NK-92 (cell line): ENCODE measurements around the gene CCDC157.

Experiments
- DNase-seq: peaks from one replicate; lab custom pipeline; 2025; ENCODE audit not compliant: unreplicated experiment; lab: John Stamatoyannopoulos, UW

Gene CCDC157

GRCh38 chr22:30356449-30357235, at the start of gene CCDC157, which contains the start of gene SF3A1:
Gene CCDC157 (plus strand): TSS chr22:30357007. CDS start chr22:30366001, 8,994 bp downstream.
Gene SF3A1 (minus strand): TSS chr22:30356894. CDS start chr22:30356792, 102 bp downstream.
- DNase-seq = no peak

- DNase-seq = no peak
These were observed 49.7 kb upstream of the CCDC157 start for GRCh38 chr22:30307041-30307574.

DNA sequence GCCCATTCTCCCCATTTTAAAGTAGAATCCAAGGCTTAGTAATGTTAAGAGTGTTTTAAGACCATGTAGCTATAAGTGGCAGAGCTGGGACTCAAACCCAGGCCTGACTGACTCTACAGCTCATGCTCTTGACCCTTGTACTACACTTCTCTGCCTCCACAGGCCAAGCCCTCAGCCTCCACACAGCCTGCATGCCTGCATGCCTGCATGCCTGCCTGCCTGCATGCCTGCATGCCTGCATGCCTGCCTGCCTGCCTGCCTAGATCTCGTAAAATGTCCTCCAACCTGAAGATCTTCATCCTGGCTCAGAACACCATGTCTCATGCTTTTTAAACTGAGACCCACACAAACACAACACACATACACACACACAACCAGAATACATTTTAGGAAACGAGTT, 48.7 kb upstream of the CCDC157 start:
- DNase-seq = no peak

DNA sequence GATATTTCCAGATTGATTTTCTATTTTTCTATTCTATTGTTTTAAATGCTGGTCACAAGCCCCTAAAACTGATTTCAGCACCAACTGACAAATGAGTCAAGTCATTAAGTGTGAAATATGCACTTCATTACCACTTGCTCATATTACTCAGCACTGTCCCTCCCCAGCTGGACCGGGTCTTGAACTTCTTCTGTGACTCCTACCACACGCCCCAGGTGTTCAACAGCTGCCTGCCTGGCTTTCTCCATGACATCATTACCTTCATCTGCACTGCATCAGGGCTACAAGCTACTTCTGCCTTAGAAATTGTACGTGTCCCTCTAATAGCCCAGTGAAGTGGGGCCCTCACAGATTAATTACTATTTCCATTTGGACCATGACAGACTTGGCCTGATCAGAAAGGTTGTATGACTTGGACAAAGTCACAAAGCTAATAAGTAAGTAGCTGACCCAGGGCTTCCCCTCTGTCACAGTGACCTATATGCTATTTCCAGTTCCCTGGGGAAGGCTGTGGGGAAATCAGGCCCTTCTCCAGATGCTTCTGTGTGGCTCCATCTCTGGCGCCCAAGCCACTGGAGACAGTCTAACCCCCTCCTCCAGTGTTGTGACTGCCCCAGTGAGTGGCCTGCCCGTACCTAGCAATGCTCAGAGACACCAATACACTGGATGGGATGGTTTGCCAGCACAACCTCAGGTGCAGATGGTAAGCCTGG, 48.1 kb upstream of the CCDC157 start:
- DNase-seq = no peak

DNA sequence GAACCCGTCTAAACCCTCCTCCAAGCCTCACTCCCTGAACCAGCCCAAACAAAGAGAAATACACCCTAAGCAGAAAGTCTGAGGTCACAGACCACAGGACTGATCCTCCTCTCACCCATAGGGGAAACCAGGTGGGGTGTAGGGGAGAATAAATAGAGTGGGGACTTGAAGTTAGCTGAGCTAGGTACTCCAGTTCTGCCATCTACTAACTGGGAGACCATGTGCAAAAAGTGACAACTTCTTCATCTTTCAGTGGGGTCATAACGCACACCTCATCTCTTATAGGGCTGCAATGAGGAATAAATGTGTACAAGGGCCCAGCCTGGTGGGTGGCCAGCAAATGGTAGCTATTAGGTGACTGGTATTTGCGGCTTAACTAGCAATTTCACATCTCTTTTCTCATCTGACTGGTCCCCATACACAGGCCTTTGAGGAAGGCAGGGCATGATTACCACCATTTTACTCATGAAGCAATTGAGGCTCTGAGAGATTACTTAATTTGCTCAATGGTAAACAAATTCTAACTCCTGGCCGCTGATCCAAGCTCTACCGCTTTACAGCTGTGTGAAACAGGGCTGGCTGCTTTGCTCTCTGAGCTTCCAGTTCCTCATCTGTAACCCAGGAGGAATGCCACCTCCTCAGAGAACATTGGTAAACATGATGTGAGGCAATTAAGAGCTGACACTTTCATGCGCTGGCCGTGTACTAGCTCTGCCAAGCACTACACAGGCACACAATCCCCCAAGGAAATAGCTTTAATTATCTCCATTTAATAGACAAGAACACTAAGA, 46.7 kb upstream of the CCDC157 start:
- DNase-seq = no peak

- DNase-seq = no peak
These were observed 45.7 kb upstream of the CCDC157 start for GRCh38 chr22:30310881-30311771.

DNA sequence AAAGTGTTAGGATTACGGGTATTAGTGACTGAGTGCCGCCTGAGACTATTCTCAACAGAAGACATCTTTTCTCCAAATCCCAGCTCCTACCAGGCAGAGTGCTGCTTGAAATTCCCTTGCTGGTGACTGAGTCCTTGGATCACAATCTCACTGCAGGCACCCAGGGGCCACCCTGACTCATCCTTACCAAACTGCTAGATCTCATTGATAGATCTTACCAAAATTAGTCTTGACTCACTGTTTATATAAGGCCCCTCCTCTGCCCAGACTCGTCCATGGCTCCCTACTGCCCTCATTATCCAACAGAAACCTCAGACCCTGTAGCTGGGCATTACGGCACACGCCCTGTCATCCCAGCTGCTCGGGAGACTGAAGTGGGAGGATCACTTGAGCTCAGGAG, 44.8 kb upstream of the CCDC157 start:
- DNase-seq = no peak

DNA sequence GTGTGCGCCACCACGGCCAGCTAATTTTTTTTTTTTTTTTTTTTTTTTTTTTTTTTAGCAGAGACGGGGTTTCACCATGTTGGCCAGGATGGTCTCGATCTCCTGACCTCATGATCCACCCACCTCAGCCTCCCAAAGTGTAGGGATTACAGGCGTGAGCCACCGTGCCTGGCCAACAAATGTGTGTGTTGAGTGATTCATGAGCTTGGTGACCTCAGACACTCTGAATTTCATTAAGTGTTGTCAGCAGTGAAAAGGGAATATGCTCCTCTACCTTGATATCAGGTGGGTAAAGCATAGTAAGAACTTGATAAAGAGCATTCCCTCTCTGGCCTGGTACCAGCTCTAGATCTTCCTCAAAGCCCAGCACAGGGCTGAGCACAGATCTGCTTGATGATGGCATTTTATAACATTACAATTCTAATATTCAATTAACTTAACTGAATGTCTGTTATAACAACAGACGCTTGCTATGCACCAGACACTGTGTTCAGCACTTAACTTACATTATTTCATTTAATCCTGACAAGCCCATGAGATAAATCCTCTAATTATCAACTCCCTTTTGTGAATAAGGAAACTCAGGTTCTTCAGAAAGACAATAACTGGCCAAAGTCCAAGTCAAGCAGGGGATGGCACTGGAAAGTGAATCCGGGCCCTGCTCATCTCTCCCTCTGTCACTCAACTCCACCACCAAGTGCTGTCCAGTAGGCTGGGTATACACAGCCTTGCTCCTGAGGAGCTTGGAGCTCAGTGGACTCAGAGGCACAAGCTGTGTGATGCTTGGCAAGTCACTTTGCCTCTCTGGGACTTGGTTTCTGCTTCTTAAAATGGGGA, 43.1 kb upstream of the CCDC157 start:
- no peak for DNase-seq

DNA sequence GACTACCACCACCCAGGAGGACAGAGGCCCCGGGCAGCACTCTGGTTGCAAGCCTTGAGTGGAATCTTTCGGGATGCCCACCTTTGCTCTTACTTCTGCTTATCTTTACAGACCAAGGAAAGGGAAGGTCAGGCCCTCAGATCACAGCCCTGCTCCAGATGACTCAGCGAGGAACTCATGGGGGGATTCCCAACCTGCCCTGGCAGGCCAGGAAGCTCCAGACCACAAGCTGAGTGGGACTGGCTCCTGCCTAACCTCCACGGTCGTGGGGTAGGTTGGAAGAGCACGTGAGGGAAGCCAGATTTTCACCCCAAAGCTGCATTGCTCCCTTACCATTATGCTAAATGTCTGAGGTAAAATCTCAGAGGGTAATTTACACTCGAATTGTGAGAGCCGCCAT, 41.9 kb upstream of the CCDC157 start:
- DNase-seq = no peak

GRCh38 chr22:30315962-30316576, 40.7 kb upstream of the CCDC157 start:
- DNase-seq = no peak

GRCh38 chr22:30317778-30318177, 39.0 kb upstream of the CCDC157 start:
- DNase-seq = no peak

GRCh38 chr22:30318799-30319419, 37.9 kb upstream of the CCDC157 start:
- DNase-seq = no peak

- no peak for DNase-seq
These were observed 36.7 kb upstream of the CCDC157 start for GRCh38 chr22:30320021-30320556.

DNA sequence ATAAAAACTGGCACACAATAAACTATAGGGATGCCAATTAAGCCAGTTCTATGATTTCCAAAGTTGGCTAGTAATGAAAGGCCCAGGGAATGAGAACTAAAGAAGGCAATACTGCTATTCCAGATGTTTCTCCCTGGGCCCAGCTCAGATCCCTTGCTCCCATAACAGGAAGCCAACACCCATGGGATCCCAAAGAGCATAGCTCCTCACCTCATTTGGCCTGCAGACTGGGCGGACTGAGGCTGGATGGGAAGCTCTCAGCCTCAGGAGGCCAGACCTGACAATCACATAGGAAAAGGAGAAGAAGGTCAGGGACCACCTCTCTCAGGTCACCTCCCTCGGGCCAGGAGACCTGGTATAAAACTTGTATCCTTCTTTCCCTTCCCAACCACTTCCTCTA, 35.3 kb upstream of the CCDC157 start:
- DNase-seq = no peak

DNA sequence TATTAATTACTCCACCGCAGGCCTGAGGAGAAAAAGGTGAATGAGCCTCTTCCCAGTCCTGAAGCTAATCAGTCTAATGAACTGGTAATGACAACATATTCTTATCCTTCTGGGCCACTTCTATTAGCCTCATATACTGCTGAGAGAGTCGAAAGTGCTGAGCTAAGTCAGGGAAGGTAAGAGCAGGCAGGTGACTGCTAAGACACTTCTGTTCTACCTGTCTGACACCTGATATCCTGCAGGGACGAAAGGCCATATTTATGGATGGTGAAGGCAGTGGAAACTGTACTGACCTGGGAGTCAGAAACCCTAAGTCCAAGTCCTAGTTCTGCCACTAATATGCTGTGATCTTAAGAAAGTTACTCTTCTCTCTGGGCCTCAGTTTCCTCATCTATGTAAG, 33.6 kb upstream of the CCDC157 start:
- no peak for DNase-seq

DNA sequence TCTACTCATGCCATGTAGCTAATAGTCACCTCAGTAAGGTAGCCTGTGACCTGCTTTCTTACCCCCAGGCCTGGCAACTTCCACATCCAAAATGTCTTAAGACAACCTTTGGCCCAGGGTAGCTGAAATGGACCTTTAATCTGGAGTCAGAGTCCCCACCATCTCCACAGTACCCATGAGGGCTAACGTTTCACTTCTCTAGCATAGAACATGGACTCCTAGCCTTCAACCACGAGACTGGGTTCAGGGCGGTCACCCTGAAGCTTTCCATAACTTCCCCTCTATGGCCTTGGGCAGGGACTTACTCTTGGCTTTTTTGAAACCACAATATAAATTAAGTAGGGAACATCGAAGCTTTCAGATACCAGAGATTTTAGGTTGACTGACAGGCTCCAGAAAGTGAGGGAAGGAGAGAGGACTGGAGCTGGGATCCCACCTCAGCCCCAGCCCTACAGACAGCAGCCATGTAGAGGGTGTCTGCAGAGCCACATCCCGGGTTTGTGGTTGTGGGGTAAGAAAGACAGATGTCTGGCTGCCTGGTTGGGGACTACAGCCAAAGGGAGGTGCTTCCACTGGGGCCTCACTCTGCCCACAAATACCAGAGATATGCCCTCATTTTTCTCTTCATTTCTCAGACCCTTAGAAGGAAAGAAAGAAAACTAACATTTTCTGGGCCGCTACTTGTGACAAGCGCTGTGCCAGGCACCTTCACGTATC, 32.6 kb upstream of the CCDC157 start:
- DNase-seq = no peak

- no peak for DNase-seq
These were observed 31.6 kb upstream of the CCDC157 start for GRCh38 chr22:30325065-30325720.
